HG03460 (cell line): ENCODE measurements around the gene ZNF507.
"Not testable (repeated sequence)": the region's sequence is repeated elsewhere in the genome, so short reads cannot be mapped to it uniquely, and the experiment has no call there.

Source experiments
- ATAC-seq: cut with Tn5 transposase; IDR thresholded peaks from one replicate; pipeline ENCODE4 v1.9.1; 2021; ENCODE audit not compliant: unreplicated experiment

The ZNF507 gene

DNA sequence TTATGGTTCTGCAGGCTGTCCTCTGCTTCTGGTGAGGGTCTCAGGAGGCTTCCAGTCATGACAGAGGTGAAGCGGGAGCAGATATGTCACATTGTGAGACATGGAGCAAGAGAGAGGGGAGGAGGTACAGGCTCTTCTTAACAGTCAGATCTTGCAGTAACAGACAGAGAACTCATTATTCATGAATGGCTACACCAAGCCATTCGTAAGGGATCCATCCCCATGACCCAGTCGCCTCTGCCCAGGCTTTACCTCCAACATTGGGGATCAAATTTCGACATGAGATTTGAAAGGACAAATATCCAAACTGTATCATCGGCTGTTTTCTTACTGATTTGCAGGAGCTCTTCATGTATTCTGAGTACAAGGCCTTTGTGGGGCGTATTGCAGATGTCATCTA lies 21.7 kb downstream of the ZNF507 start:
- ATAC-seq, result no peak

DNA sequence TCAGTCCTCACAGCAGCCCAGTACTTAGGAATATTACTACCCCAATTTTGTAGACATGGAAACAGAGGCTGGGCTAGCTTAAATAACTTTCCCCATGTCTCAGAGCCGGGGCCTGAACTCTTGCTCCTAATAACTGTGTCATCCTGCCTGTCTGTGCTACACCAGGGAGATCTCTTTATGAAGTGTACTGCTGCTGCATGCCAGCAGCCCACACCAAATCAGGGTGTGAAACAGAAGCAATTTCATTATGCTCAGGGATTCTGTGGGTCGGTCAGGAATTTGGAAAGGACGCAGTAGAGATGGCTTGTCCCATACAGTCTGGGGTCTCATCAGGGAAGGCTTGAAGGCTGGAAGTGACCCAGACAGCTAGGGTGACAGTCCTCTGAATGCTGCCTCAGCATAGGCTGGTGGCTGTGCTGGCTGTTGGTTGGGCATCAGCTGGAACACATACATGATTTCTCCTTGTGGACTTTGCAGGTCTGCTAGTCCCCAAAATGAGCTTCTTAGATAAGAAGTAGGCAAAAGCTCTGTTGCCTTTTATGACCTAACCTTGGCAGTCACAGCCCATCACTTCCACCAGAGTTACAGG lies 22.6 kb downstream of the ZNF507 start:
- ATAC-seq, result no peak

DNA sequence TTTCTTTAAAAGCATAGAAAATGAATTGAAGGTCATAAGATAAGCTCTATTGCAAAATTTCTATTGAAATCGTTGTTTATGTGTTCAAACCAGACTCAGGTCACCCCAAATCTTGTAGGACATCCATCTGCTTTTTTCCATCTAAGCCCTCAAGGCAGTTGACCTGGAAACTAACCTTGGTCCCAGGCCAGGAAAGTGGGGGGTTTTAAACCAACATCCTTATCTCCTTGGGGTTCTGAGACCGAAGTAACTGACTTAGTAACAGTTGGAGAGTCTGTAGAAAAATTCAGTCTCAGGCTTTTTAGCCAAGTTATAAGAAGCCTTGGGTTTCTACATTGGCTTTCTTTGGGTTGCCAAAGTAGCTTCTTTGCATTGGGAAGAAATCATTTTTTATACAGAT lies 23.4 kb downstream of the ZNF507 start:
- ATAC-seq, result no peak

DNA sequence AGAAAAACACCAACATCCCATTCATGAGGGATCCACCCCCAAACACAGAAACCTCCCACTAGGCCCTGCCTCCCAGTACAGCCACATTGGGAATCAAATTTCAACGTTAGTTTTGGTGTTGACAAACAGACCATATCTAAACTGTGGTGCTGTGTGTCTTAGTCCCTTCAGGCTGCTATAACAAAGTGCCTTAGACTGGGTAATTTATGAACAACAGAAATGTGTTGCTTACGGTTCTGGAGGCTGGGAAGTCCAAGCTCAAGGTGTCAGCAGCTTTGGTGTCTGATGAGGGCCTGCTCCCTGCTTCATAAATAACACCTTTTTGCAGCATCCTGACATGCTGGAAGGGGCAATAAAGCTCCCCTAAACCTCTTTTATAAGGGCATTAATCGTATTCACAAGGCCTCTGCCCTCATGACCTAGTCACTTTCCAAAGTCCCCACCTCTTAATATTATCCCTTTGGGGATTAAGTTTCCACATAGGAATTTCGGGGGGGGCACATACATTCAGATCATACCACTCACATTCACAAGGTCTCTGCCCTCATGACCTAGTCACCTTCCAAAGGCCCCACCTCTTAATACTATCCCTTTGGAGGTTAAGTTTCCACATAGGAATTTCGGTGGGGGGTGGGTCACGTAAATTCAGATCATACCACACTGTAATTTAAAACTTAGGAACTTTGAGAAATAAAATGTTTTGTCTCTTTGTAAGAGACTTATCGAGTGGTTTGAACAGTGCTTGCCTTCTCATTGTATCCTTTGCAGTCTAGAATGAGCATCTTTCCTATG lies 27.5 kb downstream of the ZNF507 start:
- no peak for ATAC-seq

DNA sequence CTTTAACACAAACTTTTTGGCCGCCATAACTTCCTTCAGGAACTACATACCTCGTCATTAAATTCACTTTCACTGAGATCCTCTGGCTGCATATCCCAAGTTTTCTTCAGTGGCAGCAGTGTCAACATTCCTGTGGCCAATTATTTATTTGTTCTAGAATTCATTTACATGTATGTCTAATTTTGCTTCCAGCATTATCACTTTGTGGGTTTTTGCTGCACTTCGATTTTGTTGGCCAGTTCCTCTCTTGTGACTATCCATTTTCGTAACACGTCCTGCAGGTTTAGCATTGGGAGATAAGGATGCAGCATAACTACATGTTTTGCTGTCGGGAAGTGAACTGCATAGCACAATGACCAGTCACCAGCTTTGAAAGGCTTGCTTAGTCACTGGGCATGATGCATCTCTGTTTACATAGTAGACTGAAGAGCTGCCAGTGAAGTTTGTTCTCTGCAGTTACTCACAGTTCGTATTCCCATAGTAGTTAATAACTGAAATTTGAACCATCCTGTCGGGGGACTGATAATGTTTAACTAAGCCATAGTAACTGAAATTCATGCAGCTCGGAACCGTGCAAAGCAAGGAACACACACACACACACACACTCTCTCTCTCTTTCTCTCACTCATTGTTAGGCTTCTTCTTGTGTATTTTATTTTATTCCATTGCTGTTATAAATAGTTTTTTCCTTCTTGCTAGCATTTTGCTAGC lies 28.3 kb downstream of the ZNF507 start:
- ATAC-seq, result no peak

DNA sequence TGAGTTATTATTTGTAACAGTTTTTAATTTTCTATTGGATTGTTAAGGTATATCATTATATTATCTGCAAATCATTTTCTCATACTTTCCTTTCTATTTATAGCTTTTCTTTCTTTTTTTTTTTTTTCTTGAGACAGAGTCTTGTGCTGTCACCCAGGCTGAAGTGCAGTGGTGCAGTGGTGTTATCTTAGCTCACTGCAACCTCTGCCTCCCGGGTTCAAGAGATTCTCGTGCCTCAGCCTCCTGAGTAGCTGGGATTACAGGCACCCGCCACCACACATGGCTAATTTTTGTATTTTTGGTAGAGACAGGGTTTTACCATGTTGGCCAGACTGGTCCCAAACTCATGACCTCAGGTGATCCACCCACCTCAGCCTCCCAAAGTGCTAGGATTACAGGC lies 29.0 kb downstream of the ZNF507 start:
- ATAC-seq, result not testable (repeated sequence)

DNA sequence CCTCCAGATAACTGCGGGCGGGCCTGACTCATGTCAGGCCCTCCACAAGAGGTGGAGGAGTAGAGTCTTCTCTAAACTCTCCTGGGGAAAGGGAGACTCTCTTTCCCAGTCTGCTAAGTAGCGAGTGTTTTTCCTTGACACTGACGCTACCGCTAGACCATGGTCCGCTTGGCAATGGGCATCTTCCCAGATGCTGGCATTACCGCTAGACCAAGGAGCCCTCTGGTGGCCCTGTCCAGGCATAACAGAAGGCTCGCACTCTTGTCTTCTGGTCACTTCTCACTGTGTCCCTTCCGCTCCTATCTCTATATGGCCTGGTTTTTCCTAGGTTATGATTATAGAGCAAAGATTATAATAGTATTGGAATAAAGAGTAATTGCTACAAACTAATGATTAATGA lies 31.7 kb downstream of the ZNF507 start:
- not testable (repeated sequence) for ATAC-seq

DNA sequence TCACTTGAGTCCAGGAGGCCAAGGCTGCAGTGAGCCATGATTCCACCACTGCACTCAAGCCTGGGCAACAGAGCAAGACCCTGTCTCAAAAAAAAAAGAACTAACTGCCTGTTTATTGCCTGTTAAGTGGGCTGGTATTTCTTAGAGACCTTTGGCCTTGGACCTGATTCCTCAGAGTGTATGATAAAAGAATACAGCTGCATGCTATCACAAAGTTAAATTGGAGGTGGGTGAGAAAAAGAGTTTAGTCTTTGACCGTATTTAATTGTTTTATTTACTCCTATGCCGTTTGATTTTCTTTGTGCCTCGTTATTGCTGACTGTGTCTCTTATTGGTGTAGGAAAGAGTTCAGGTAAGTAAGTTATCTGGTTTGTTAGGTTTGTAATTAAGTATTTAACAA lies 34.9 kb downstream of the ZNF507 start:
- no peak for ATAC-seq

DNA sequence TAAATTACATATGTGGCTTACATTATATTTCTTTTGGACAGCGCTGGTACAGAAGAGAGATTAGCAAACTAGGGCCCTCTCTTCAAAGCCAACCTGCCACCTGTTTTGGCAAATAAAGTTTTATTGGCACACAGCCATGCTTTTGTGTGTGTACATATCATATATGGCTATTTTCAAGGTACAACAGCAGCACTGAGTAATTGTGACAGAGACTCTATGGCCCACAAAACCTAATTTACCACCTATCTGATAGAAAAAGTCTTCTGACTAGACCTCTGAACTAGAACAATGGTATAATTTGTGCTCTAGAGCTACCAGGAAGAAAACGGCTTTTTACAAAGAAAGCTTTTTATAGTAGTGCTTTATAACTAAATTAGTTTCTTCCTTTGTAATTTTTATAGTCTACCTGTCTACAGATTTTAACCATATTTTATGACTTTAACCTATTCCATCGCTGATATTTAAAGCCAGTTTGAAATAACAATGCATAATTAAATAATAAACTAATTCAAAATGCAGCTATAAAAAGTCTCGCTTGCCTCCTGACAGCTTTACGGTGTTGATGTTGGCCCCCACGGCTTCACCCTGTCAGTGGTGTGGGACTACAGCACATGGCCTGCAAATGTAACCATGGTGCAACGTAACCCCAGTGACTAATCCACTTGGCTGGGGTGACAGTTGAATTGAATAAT lies 42.4 kb downstream of the ZNF507 start:
- ATAC-seq, result no peak

DNA sequence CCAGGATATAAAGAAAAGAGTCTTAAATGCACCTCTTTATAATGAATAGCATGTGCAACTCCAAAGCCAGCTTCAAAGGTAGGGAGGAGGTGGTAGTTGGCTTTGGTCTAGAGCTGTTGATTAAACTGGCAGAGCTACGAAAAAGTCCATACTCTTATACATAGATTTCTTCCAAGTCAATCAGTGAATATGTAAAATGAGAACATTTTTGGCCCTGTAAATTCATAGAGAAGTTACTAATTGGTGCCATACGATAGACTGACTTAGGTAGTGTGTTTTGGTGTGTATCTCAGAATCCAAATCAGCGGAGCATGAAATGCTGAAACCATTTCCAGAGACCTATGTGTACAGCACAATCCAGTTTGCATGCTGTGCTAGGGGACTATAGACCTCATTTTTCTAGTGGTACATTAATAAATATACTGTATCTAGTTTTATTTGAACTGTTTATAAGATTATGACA lies 43.0 kb downstream of the ZNF507 start:
- ATAC-seq, result no peak

DNA sequence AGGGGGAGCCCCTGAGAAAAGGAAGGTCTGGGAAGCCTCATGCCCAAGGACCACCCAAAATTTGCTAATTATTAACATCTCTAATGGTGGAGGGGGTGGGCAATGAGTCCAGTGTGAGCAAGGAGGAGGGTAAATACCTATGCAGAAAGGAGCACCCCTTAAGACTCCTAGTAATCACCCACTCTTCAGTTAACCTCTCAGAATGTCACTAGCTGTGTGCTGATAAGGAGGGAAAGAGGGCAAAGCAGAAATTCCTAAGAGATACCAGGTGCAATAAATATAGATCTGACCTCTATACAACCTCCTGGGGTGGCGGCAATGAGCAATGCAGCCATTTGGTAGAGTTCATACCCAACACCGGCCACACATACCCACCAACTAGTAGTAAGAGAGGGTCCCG lies 47.5 kb downstream of the ZNF507 start:
- ATAC-seq, result no peak

DNA sequence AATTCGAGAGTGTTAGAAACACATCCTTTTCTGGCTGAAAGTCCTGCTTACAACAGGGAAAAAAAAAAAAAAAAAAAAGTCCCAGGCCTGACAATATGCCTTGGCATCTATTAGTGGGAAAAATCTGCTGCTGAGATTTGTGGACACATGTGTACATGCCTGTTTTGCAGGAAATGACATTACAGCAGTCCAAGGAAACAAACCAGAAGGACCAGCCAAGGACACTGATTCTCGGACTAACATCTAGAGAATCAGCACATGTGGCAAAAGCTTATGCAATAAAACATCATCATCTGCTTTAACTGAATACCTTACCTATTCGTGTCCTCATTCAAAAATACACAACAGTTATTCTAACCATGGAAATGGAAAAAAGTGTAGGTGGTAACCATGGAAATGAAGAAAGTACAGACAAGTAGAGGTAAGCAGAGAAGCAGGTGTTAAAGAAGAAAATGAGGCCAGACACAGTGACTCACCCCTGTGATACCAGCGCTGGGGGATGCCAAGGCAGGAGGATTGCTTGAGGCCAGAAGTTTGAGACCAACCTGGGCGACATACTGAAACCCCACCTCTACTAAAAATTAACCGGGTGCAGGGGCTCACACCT lies 50.7 kb downstream of the ZNF507 start:
- no peak for ATAC-seq

DNA sequence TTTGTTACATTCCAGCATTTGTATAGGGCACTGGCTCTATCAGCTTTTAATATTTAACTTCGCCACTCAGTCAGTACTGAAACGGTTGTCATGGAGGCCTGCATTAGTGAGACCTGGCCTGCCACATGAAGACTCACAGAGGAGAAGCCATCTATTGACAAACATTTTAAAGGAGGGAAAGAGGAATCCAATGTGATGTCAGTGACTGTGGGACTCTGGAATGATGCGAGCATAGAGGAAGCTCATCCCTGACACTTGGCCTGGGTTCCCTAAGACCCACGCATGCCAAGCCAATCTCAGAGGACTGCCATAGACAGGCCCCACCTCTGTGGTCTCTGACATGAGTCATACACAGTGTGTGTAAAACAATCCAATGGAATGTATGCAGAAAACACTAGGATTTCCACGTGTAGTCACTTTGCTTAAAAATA lies 52.3 kb downstream of the ZNF507 start:
- no peak for ATAC-seq

DNA sequence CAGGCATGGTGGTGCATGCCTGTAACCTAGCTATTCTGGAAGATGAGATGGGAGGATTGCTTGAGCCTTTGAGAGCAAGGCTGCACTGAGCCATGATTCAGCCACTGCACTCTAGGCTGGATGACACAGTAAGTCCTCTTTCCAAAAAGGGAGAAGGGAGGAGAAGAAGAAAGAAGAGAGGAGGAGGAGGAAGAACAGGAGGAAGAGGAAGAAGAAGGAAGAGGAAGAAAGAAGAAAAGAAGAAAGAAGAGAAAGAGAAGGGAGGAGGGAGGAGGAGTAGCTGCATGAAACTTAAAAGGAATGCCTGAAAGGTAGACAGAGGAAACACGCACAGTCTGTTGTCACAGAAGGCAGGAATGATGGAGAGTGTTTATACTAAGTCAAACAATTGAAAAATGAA lies 56.6 kb downstream of the ZNF507 start:
- ATAC-seq, result no peak

DNA sequence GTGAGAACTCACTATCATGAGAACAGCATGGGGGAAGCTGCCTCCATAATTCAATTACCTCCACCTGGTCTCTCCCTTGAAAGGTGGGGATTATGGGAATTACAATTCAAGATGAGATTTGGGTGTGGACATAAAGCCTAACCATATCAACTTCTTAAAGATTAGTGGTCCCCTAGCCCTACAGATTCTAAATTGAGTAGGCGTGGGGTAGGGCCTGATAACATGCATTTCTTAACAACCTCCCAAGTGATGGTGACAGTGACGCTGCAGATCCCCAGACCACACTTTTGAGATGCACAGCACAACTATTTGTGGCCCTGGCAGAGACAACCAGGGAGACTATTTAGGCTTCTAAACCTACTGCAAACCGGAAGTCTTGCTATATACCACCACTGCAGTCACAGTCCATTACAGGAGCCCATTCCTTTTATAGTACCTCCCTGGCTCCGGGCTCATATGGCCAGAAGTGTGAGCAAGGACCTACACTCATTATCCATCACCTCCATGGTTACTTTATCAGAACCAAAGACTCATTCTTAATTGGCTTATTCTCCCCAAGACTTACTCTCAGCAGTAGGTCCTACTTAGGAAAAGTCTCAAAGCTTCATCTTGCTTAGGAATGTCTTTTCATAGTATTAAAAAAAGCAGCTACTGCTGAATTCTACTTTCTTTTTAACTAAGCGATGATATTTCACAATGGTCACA lies 58.0 kb downstream of the ZNF507 start:
- no peak for ATAC-seq

DNA sequence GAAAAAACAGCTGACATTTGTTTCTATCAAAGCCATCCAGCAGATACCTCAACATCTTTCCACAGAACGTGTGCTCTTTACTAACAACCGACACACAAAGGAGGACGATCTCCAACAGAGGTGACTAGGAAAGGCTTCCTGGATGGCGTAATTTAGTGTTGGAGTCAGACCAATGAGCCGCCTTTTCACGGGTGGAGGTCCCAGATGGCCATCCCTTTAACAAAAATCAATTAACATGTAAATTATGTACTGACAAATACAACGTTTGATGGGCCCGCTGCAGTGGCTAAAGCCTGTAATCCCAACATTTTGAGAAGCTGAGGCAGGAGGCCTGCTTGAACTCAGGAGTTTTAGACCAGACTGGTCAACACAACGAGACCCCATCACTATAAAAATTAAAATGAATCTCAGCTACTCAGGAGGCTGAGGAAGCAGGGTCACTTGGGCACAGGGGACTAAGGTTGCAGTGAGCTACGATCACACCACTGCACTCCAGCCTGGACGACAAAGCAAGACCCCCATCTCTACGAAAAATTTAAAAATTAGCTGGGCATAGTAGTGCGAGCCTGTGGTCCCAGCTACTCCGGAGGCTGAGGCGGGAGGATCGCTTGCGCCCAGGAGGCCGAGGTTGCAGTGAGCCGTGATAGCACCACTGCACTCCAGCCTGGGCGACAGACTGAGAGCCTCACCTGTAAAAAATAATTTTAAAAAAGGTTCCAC lies 59.0 kb downstream of the ZNF507 start:
- no peak for ATAC-seq

DNA sequence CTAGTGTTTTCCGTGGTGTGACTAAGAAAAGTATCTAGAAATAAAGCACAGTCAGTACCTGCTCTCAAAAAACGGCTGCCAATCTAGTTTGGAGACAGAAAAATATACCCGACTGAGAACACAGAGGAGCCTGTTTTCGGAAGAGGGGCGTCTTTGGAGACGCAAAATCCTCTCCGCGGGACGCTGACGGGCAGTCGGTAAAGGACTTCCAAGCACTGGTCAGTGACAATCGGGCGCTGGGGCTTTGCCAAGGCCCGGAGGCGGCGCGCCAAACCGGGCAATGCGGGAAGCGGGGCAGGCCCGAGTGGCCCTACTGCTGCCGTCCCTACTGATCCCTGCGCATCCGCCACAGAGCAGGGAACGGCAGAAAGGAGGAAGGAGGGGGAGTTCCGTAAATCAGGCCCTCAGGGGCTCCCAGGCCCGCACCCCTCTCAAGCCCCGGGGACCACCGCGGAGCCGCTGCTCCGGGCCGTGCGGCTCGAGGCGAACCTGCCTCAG lies 59.6 kb downstream of the ZNF507 start:
- ATAC-seq, result peak; percentile 15

DNA sequence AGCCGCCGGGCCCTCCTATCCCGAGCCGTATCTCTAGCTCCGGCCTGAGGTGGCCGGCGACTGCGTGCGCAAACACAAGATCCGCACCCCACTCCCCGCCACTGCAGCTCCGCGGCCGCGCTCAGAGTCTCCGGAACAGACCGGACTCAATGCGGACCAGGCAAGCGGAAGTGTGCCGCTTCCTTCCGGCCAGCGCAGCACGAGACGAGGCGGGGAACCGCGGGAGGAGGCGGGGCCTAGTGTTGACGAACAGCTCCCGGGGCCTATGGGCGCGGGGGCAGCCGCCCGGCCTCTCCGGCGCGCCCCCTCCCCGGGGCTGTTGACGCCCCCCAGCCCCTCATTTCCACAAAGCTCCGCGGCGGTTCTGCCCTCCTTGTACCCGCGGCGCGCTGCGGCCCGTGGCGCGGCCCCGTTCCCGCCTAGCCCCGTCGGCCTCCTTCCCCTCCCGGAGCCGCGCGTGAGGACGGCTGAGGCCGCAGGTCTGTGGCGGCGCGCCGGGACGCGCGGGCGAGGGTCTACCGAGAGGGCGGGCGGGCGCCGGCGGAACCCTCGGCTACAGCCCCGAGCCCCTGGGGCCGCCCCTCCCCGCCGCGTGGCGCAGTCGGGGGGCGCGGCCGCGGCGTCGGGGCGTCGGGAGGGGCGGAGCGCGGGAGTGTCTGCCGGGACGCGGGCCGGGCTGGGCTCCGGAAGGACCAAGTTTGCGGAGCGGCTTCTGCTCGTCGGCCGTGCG lies 60.2 kb downstream of the ZNF507 start, which contains the start of gene DPY19L3:
Gene DPY19L3 (plus strand): TSS at position 340 of the 730 bp plus-strand sequence. CDS start 2,484 bp downstream, outside the sequence.
- ATAC-seq, result peak; percentile 97
